HFFc6 (cell line): ENCODE results near the gene ABHD6. TPM values are rescaled to one million over a fixed set of nuclear protein-coding genes. Genes with fewer than 3 reads are reported as not detected.
"Not testable (repeated sequence)": the region's sequence is repeated elsewhere in the genome, so short reads cannot be mapped to it uniquely, and the experiment has no call there.

Experiments used
- DNase-seq: peaks from one replicate; pipeline ENCODE4 v3.0.0-alpha.2; 2018
- H3K27ac Mint-ChIP-seq: 2 replicates; pipeline ENCODE4 v1.8.0; 2020; ENCODE audit warnings: mild to moderate bottlenecking, mixed read lengths
- H3K27me3 Mint-ChIP-seq: 2 replicates; pipeline ENCODE4 v1.8.0; 2021; ENCODE audit warnings: mild to moderate bottlenecking, moderate library complexity, mixed read lengths; ENCODE audit not compliant: insufficient read depth
- H3K36me3 Mint-ChIP-seq: 2 replicates; pipeline ENCODE4 v1.8.0; 2021; ENCODE audit warnings: low read depth, mixed read lengths
- H3K4me1 Mint-ChIP-seq: 2 replicates; pipeline ENCODE4 v1.8.0; 2020; ENCODE audit warnings: low read depth, mixed read lengths
- H3K4me3 Mint-ChIP-seq: 2 replicates; pipeline ENCODE4 v1.8.0; 2020; ENCODE audit warnings: mild to moderate bottlenecking, moderate library complexity, mixed read lengths
- H3K9me3 Mint-ChIP-seq: 2 replicates; pipeline ENCODE4 v1.8.0; 2020; ENCODE audit warnings: mild to moderate bottlenecking, mixed read lengths
- CTCF ChIP-seq: fragments of 200-600 bp; sonication (generic); IDR thresholded peaks from 2 replicates; pipeline ENCODE4 v1.5.0; 2021; ENCODE audit warnings: antibody characterized with exemption, mild to moderate bottlenecking
- total RNA-seq, 6 experiments: library from RNA; stranded (reverse); fragmentation: NEBNext Ultra II Directional; extraction: Animal tissue kit (Norgen Biotek cat#: 25700); gene quantifications; 2 replicates in 1 of 6; 3 replicates in 5 of 6; pipeline ENCODE4 v1.2.3, GENCODE V29; 2021

Gene ABHD6
- total RNA-seq, 6 experiments from 2014 or later, result 6.1 to 8.9 (median 6.5) TPM

DNA sequence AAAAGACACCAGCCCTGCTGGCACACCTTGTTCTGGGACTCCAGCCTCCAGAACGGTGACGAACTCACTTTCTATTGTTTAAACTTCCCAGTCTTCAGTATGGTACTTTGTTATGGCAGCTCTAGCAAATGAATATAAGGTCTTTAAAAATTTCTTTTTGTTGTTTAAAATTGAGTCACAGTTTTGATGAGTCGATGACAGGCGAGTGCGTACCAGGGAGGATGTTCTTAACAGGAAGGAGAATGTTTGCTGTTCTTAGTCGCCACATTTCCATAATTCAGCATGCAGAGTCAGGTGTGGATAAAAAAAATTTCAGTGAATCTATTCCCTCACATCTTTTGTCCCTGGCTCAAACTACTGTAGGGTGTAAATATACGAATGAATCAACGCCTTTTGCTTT lies 39.2 kb upstream of the ABHD6 start:
- no peak for DNase-seq
- H3K4me1 Mint-ChIP-seq, result peaks cover 13% of the 10 kb centered on the region
- H3K9me3 Mint-ChIP-seq, result 0 out of 2 replicates have a peak, but pooled peaks cover 4% of the 10 kb centered on the region
- no peak for TF ChIP-seq CTCF
- H3K27ac Mint-ChIP-seq, result no peak overlapping the region
- no peak overlapping the region for H3K4me3 Mint-ChIP-seq
- no peaks in the 10 kb centered on the region; the same call in 1 of the 2 replicates for H3K36me3 Mint-ChIP-seq
- H3K27me3 Mint-ChIP-seq, result peaks cover 3% of the 10 kb centered on the region; the same call in 1 of the 2 replicates

GRCh38 chr3:58198804-58199203 lies 38.8 kb upstream of the ABHD6 start:
- peaks cover 3% of the 10 kb centered on the region; the same call in 1 of the 2 replicates for H3K27me3 Mint-ChIP-seq
- H3K27ac Mint-ChIP-seq, result no peak overlapping the region
- H3K36me3 Mint-ChIP-seq, result no peaks in the 10 kb centered on the region; the same call in 1 of the 2 replicates
- no peak for TF ChIP-seq CTCF
- peaks cover 18% of the 10 kb centered on the region for H3K4me1 Mint-ChIP-seq
- 0 out of 2 replicates have a peak, but pooled peaks cover 4% of the 10 kb centered on the region for H3K9me3 Mint-ChIP-seq
- no peak overlapping the region for H3K4me3 Mint-ChIP-seq
- no peak for DNase-seq

DNA sequence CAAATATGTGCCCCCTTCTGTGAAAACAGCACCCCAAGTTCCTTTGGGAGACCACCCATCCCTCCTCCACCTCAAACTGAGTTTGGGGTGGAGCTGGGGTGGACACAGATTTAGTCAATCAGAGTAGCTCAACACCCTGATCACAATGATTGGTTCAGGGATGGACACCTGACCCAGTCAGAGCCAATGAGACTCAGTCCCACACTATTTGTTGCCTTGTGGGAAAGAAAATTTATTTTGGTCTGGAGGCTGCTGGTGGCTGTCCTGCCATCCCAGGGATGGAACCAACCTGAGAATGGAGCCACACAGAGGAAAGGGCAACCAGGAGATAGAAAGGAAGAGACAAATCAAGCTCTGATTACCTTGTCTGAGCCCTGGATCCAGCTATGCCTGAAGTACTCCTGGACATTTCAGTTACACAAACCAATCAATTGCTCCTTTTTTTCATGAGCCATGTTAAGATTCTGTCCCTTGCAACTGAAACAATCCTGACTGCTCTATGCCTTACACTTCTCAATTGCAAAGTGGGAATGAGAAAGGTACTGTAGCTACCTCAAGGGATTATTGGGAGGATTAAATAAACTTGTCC lies 37.4 kb upstream of the ABHD6 start:
- Mint-ChIP-seq H3K9me3 (0 out of 2 replicates have a peak, but pooled peaks cover 4% of the 10 kb centered on the region), H3K4me1 (peaks cover 27% of the 10 kb centered on the region), H3K27me3 (peaks cover 3% of the 10 kb centered on the region; the same call in 1 of the 2 replicates), H3K36me3 (no peaks in the 10 kb centered on the region; the same call in 1 of the 2 replicates), H3K4me3 (no peak overlapping the region), H3K27ac (no peak overlapping the region)
- no peak for TF ChIP-seq CTCF
- DNase-seq, result no peak

- Mint-ChIP-seq H3K27ac (no peak overlapping the region), H3K4me1 (peaks cover 34% of the 10 kb centered on the region), H3K9me3 (0 out of 2 replicates have a peak, but pooled peaks cover 4% of the 10 kb centered on the region), H3K4me3 (no peak overlapping the region), H3K36me3 (no peaks in the 10 kb centered on the region; the same call in 1 of the 2 replicates), H3K27me3 (peaks cover 3% of the 10 kb centered on the region; the same call in 1 of the 2 replicates)
- DNase-seq, result no peak
- no peak for TF ChIP-seq CTCF
Observed at GRCh38 chr3:58200846-58201355, 36.7 kb upstream of the ABHD6 start.

DNA sequence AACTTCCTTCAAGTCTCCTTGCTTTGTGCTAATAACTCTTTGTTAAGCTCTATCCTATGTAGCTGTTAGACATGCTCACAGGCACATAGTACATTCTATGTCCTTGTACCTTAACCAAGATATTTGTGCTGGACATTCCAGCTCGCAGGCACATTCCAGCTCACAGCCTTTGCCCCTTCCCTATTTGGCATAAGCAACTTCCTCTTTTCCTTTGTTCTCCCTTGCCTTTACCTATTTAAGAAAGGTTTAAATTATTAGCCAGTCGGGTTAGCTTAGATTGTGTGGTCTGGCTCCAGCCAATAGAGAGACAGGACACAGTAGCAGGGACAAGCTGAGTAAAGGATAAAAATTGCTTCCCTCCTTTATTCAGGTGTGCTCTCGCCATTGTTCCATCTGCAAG lies 36.1 kb upstream of the ABHD6 start:
- not testable (repeated sequence) for H3K36me3 Mint-ChIP-seq, H3K27ac Mint-ChIP-seq, H3K4me3 Mint-ChIP-seq

DNA sequence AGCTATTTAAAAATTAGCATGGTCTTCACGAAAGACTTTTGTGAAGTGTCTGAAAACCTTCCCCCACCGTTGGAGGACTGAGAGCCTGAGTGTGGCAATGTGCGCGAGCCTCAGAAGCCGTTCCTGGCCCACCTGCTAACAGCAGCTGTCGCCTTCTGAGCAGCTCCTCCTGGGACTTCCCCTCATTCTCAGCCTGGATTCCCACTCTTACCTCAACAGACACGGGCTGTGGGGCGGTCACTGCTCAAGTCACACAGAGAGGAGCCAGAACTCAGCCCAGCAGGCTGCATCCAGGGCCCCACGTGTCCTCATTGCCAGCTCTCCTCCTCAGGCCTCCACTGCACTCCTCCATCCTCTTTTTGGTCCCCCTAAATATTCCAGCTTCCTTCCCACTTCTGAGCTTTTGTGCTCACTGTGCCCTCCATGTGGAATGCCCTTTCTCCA lies 34.7 kb upstream of the ABHD6 start:
- peak overlapping the region; percentile 8; the same call in 1 of the 2 replicates for H3K27ac Mint-ChIP-seq
- TF ChIP-seq CTCF, result no peak
- H3K36me3 Mint-ChIP-seq, result no peaks in the 10 kb centered on the region; the same call in 1 of the 2 replicates
- no peak for DNase-seq
- H3K27me3 Mint-ChIP-seq, result peaks cover 3% of the 10 kb centered on the region; the same call in 1 of the 2 replicates
- peaks cover 55% of the 10 kb centered on the region for H3K4me1 Mint-ChIP-seq
- H3K9me3 Mint-ChIP-seq, result 0 out of 2 replicates have a peak, but pooled peaks cover 4% of the 10 kb centered on the region
- H3K4me3 Mint-ChIP-seq, result no peak overlapping the region

More for the DNA sequence above, 36.1 kb upstream of the ABHD6 start:
- not testable (repeated sequence) for H3K9me3 Mint-ChIP-seq, DNase-seq, H3K27me3 Mint-ChIP-seq
- H3K4me1 Mint-ChIP-seq, result peaks cover 40% of the 10 kb centered on the region
